ENCODE measurements around the gene TOP3B. TPM values are rescaled to one million over a fixed set of nuclear protein-coding genes. Genes with fewer than 3 reads are reported as not detected.

TOP3B gene
- total RNA-seq, 4 donors from 2014 or later: 12.3 to 27.5 (median 20.4) TPM

GRCh38 chr22:21931056-21931455 is 51.5 kb downstream of the TOP3B start:
- Histone ChIP-seq H3K4me1 (peaks cover 5 to 23% (median 8%) of the 10 kb centered on the region in 4 donors), H3K9me3 (no peaks in the 10 kb centered on the region), H3K27ac (replicated peaks in 1 of 4) (no peak overlapping the region), H3K36me3 (peaks cover 49 to 94% (median 84%) of the 10 kb centered on the region in 4 donors), H3K4me3 (no peak overlapping the region), H3K27me3 (no peaks in the 10 kb centered on the region)
- 95% methylated on average over 12 of the region's 12 CpGs for WGBS
- TF ChIP-seq POLR2A (IDR thresholded peaks at IDR 0.05; ENCODE audit: low read depth): no peak
- no peak for TF ChIP-seq POLR2AphosphoS5 (IDR thresholded peaks at IDR 0.05)
- no peak for TF ChIP-seq EP300 (IDR thresholded peaks at IDR 0.05)
- no peak for TF ChIP-seq CTCF (IDR thresholded peaks at IDR 0.05)
- intact Hi-C loops (cut with DNase I): no loop called here
- DNase-seq (ENCODE audit: extremely low spot score): no peak

- intact Hi-C loops (cut with DNase I): loop anchor here (10.0 kb wide), 1 partner anchor 154 kb away; no protein-coding TSS in a partner anchor
- Histone ChIP-seq H3K4me3 (no peak overlapping the region), H3K9me3 (no peaks in the 10 kb centered on the region), H3K27ac (replicated peaks in 1 of 4) (no peak overlapping the region), H3K36me3 (peaks cover 49 to 96% (median 91%) of the 10 kb centered on the region in 4 donors), H3K4me1 (peaks cover 0 to 15% (median 0%) of the 10 kb centered on the region in 4 donors), H3K27me3 (no peaks in the 10 kb centered on the region)
- 92% methylated on average over 4 of the region's 6 CpGs for WGBS
- TF ChIP-seq EP300 (IDR thresholded peaks at IDR 0.05) (no peak), CTCF (IDR thresholded peaks at IDR 0.05) (no peak), POLR2A (IDR thresholded peaks at IDR 0.05; ENCODE audit: low read depth) (no peak), POLR2AphosphoS5 (IDR thresholded peaks at IDR 0.05) (no peak)
- no peak for DNase-seq (ENCODE audit: extremely low spot score)
These were observed 53.3 kb downstream of the TOP3B start for GRCh38 chr22:21929253-21929652.

- Histone ChIP-seq H3K27me3 (no peaks in the 10 kb centered on the region), H3K4me1 (peaks cover 0 to 4% (median 0%) of the 10 kb centered on the region in 4 donors), H3K4me3 (no peak overlapping the region), H3K36me3 (peaks cover 46 to 96% (median 89%) of the 10 kb centered on the region in 4 donors), H3K27ac (replicated peaks in 1 of 4) (no peak overlapping the region), H3K9me3 (no peaks in the 10 kb centered on the region)
- WGBS: 96% methylated on average over 7 of the region's 12 CpGs
- DNase-seq (ENCODE audit: extremely low spot score): no peak
- no peak for TF ChIP-seq POLR2A (IDR thresholded peaks at IDR 0.05; ENCODE audit: low read depth)
- no peak for TF ChIP-seq EP300 (IDR thresholded peaks at IDR 0.05)
- TF ChIP-seq POLR2AphosphoS5 (IDR thresholded peaks at IDR 0.05): no peak
- TF ChIP-seq CTCF (IDR thresholded peaks at IDR 0.05): no peak
- intact Hi-C loops (cut with DNase I): loop anchor here (10.0 kb wide), 1 partner anchor 153 kb away; no protein-coding TSS in a partner anchor
These were observed 54.5 kb downstream of the TOP3B start for GRCh38 chr22:21928048-21928447.

GRCh38 chr22:21927174-21927823 is 55.3 kb downstream of the TOP3B start:
- Histone ChIP-seq H3K36me3 (peaks cover 38 to 96% (median 89%) of the 10 kb centered on the region in 4 donors), H3K9me3 (no peaks in the 10 kb centered on the region), H3K4me1 (peaks cover 0 to 4% (median 0%) of the 10 kb centered on the region in 4 donors), H3K27me3 (no peaks in the 10 kb centered on the region), H3K27ac (replicated peaks in 1 of 4) (no peak overlapping the region), H3K4me3 (no peak overlapping the region)
- 87% methylated on average over 16 of the region's 16 CpGs for WGBS
- intact Hi-C loops (cut with DNase I): loop anchor here (10.0 kb wide), 1 partner anchor 152 kb away; no protein-coding TSS in a partner anchor
- DNase-seq (ENCODE audit: extremely low spot score): no peak
- TF ChIP-seq POLR2A (IDR thresholded peaks at IDR 0.05; ENCODE audit: low read depth): no peak
- no peak for TF ChIP-seq EP300 (IDR thresholded peaks at IDR 0.05)
- no peak for TF ChIP-seq POLR2AphosphoS5 (IDR thresholded peaks at IDR 0.05)
- no peak for TF ChIP-seq CTCF (IDR thresholded peaks at IDR 0.05)

Measured in esophagus muscularis mucosa (tissue), 4 donors.